OCI-LY7 (cell line): Measurements from ENCODE around the gene NEB.

Experiments
- EZH2phosphoT487 ChIP-seq: fragments of 200-600 bp; sonication (generic); IDR thresholded peaks from 2 replicates; pipeline ENCODE4 v1.6.1; 2018; ENCODE audit warnings: low read depth, borderline replicate concordance, mild to moderate bottlenecking, mixed run types, antibody characterized with exemption, low read length, moderate library complexity, mixed read lengths
- TF ChIP-seq, protein P1 (sequence below): fragments of 200-600 bp; sonication (generic); conservative IDR thresholded peaks from 2 replicates; pipeline ENCODE4 v1.5.1; 2014; ENCODE audit warnings: mild to moderate bottlenecking, antibody characterized with exemption, low read length, moderate library complexity, mixed read lengths

DNA sequence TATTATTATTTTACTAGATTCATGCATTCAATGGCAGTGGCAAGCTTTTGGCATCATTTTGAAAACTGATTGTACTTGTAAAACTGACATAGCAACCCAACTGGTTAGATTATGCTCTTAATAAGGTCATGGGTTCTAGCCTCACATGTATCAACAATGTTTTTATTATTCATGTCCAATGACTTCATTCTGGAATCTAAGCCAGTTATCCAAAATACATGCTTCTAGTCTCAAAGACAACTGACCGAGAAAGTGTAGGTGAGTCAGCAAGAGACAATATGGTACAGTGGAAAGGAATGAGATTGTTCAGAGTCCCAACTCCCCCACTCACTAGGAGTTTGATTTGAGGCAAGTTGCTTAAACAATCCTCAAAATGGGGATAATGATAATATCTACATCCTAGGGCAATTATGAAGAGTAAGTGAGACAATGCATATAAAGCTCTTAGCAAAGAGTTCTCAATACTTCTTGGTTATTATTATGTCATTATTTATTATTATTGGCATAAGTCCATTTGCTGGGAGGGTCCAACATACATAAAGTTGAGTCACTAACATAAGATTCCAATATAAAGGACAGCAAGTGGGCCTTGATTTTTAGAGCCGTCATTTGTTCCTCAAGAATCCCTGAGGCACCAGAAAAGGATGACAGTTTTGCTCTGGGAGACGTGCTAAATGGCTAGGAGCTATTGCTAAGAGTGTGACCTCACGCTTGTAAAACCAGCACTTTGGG lies 99.4 kb downstream of the NEB start:
- TF ChIP-seq, protein P1, sequence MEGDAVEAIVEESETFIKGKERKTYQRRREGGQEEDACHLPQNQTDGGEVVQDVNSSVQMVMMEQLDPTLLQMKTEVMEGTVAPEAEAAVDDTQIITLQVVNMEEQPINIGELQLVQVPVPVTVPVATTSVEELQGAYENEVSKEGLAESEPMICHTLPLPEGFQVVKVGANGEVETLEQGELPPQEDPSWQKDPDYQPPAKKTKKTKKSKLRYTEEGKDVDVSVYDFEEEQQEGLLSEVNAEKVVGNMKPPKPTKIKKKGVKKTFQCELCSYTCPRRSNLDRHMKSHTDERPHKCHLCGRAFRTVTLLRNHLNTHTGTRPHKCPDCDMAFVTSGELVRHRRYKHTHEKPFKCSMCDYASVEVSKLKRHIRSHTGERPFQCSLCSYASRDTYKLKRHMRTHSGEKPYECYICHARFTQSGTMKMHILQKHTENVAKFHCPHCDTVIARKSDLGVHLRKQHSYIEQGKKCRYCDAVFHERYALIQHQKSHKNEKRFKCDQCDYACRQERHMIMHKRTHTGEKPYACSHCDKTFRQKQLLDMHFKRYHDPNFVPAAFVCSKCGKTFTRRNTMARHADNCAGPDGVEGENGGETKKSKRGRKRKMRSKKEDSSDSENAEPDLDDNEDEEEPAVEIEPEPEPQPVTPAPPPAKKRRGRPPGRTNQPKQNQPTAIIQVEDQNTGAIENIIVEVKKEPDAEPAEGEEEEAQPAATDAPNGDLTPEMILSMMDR, result no peak
- TF ChIP-seq EZH2phosphoT487, result no peak
